Heart left ventricle (tissue), 16 donors: ENCODE data around the gene PAX5. TPM values are rescaled to one million over a fixed set of nuclear protein-coding genes. Genes with fewer than 3 reads are reported as not detected.
"Not testable (repeated sequence)": the region's sequence is repeated elsewhere in the genome, so short reads cannot be mapped to it uniquely, and the experiment has no call there.

Experiments
- ATAC-seq, 4 donors: fragments of 200-7000 bp; cut with Tn5 transposase; one replicate each; pipeline ENCODE4 v1.9.1; 2020 to 2022; ENCODE audit warnings: moderate library complexity in 4 of 4, mild to moderate bottlenecking in 3 of 4, moderate number of reproducible peaks in 1 of 4
- DNase-seq, 5 donors: peaks; one replicate each; pipeline ENCODE4 v3.0.0-alpha.2; 2020
- H3K27ac ChIP-seq, 12 donors: fragments of 200-600 bp; sonication (generic) in 4 of 12; one replicate each; pipeline versions ENCODE4 v1.5.0 to v1.8.0; 2016 to 2022; ENCODE audit warnings: mild to moderate bottlenecking in 2 of 12
- H3K27me3 ChIP-seq, 9 donors: fragments of 200-600 bp; sonication (generic) in 2 of 9; one replicate each; pipeline versions ENCODE4 v1.5.1 to v1.8.0; 2016 to 2022; ENCODE audit warnings: mild to moderate bottlenecking in 3 of 9
- H3K36me3 ChIP-seq, 9 donors: fragments of 200-600 bp; sonication (generic) in 2 of 9; one replicate each; pipeline versions ENCODE4 v1.5.0 to v1.8.0; 2018 to 2022; ENCODE audit warnings: mild to moderate bottlenecking in 2 of 9
- H3K4me1 ChIP-seq, 12 donors: fragments of 200-600 bp; sonication (generic) in 4 of 12; one replicate each; pipeline versions ENCODE4 v1.5.0 to v1.8.0; 2016 to 2022; ENCODE audit warnings: mild to moderate bottlenecking in 3 of 12
- H3K4me3 ChIP-seq, 12 donors: fragments of 200-600 bp; sonication (generic) in 4 of 12; one replicate each; pipeline versions ENCODE4 v1.5.0 to v1.8.0; 2017 to 2022; ENCODE audit warnings: mild to moderate bottlenecking in 9 of 12, moderate library complexity in 4 of 12
- H3K9me3 ChIP-seq, 12 donors: fragments of 200-600 bp; sonication (generic) in 4 of 12; one replicate each; pipeline versions ENCODE4 v1.5.0 to v1.8.0; 2016 to 2022; ENCODE audit warnings: mild to moderate bottlenecking in 1 of 12
- CTCF ChIP-seq, 12 donors: fragments of 200-600 bp; sonication (generic) in 4 of 12; IDR thresholded peaks; one replicate each; pipeline versions ENCODE4 v1.5.0 to v1.8.0; 2018 to 2022; ENCODE audit warnings: antibody characterized with exemption in 12 of 12, mild to moderate bottlenecking in 5 of 12
- POLR2A ChIP-seq, 2 donors: fragments of 450-650 bp; IDR thresholded peaks; one replicate each; pipeline ENCODE4 v1.6.1; 2017; ENCODE audit warnings: antibody characterized with exemption in 2 of 2, mild to moderate bottlenecking in 2 of 2, moderate library complexity in 2 of 2
- WGBS, 4 donors: extraction: QIAGEN DNeasy Blood & Tissue Kit in 2 of 4; methylation state at CpG; one replicate each; pipeline versions ENCODE4 v1.1.5 to v1.1.7; 2013 to 2018; 5-methylcytosine and 5-hydroxymethylcytosine counted together
- intact Hi-C, 10 donors: fragments of 100-400 bp; cut with DNase I; formaldehyde crosslinking; loops; one replicate each; pipeline versions ENCODE4 v1.11.1 to v1.14.2; 2022
- long read RNA-seq, 3 donors: library from polyadenylated mRNA; unstranded; transcript quantifications; one replicate each; pipeline ENCODE4 v2.0.0, GENCODE V29; 2020 to 2021
- polyA plus RNA-seq, 2 donors: library from polyadenylated mRNA; stranded (reverse); fragments of 200-250 nt; gene quantifications; one replicate each; pipeline ENCODE4 v1.2.3, GENCODE V29; 2013
- total RNA-seq, 9 donors: library from RNA; depleted of rRNA in 2 of 9; stranded (reverse); fragments of >200 nt in 2 of 9; fragmentation: NEBNext Ultra II Directional in 3 of 9; extraction: Animal tissue kit (Norgen Biotek cat#: 25700) in 3 of 9; gene quantifications; one replicate each; pipeline versions ENCODE4 v1.1.0 to v1.2.4, GENCODE V29; 2016 to 2023
- donor health status: ischemic (EF 13 %, LVEDD 7.1; RV severe dilation, severe dysfunction).
- donor health status: healthy with polysubstance abuse.
- donor health status: DM: no; HTN: yes; CAD: no.
- donor health status: DM: no; HTN: no; CAD: no.
- donor health status: ischemic (EF 25% LVEDD 6.9; RV normal size, moderate dysfunction).
- donor health status: ischemic (EF 25% LVEDD 5.7; RV mildly dilated, moderate dysfunction).
- donor health status: healthy.
- donor health status: DM: yes; HTN: yes; CAD: no.
- donor health status: ischemic (EF 35%, LVEDD 5.7; RV mildly dilated, moderate dysfunction).
- donor health status: nonischemic (EF 11% LVEDD 7.7; RV severe dilation, severe dysfunction).
- donor health status: DM: yes; HTN: yes; CAD: no.
- donor health status: PGD.
- donor health status: ischemic (EF 29% LVEDD 5.4; RV normal size, mild dysfunction).
- donor health status: nonischemic (EF 23%, LVEDD 6.1; RV moderate dilation, normal function).

PAX5 gene
- total RNA-seq (under 1 TPM in 3 of 9 donors, not detected in 6; 0.02 to 0.37 (median 0.14) TPM), polyA plus RNA-seq (under 1 TPM in 1 of 2 donors, not detected in 1; 0.01 TPM)
- long read RNA-seq, donor 1 = 0 reads
- long read RNA-seq, donor 2 = 0 reads
- long read RNA-seq, donor 3 = 0 reads

GRCh38 chr9:37033682-37034304, at the start of gene PAX5:
Gene PAX5 (minus strand): TSS chr9:37034268. CDS start chr9:37034031, 237 bp downstream.
- intact Hi-C loops = no loop called here
- no peak for ATAC-seq
- H3K27ac ChIP-seq = no peak within 1 kb of the TSS
- H3K9me3 ChIP-seq = no peaks in the 10 kb centered on the region
- WGBS, 4 donors = 12 to 18% (median 14%) methylated on average over 27 of the region's 27 CpGs
- TF ChIP-seq POLR2A (IDR thresholded peaks at IDR 0.05) (no peak), CTCF (IDR thresholded peaks at IDR 0.05) (no peak)
- peak within 1 kb of the TSS in 7 of 12 donors; percentile 7 to 47 (median 22) for H3K4me3 ChIP-seq
- peaks cover 8 to 63% (median 33%) of the 10 kb centered on the region in 12 donors for H3K4me1 ChIP-seq
- no peaks in the 10 kb centered on the region for H3K36me3 ChIP-seq
- H3K27me3 ChIP-seq = peaks cover 87 to 100% (median 100%) of the 10 kb centered on the region in 9 donors
- DNase-seq = no peak

- Histone ChIP-seq H3K27ac (no peak overlapping the region), H3K9me3 (no peaks in the 10 kb centered on the region), H3K36me3 (peaks cover 0 to 23% (median 21%) of the 10 kb centered on the region in 9 donors), H3K4me3 (no peak overlapping the region), H3K27me3 (no peaks in the 10 kb centered on the region), H3K4me1 (peaks cover 0 to 51% (median 15%) of the 10 kb centered on the region in 12 donors)
- DNase-seq = no peak
- ATAC-seq = no peak
- intact Hi-C loops = loop anchor here in 4 of 10 donors (5.0 to 10.0 kb wide), 3 partner anchors 34 to 59 kb away; partner anchors contain the start of gene ZCCHC7 (in 2 of the 4)
- no peak for TF ChIP-seq CTCF (IDR thresholded peaks at IDR 0.05)
- TF ChIP-seq POLR2A (IDR thresholded peaks at IDR 0.05) = no peak
Observed at GRCh38 chr9:37083654-37084053, 49.6 kb upstream of the PAX5 start.

- H3K9me3 ChIP-seq = no peaks in the 10 kb centered on the region
- intact Hi-C loops = loop anchor here in 4 of 10 donors (5.0 to 10.0 kb wide), 3 partner anchors 35 to 57 kb away; partner anchors contain the start of gene ZCCHC7 (in 2 of the 4)
- no peak overlapping the region for H3K4me3 ChIP-seq
- H3K36me3 ChIP-seq = peaks cover 0 to 10% (median 8%) of the 10 kb centered on the region in 9 donors
- WGBS, 4 donors = 73 to 76% (median 73%) methylated on average over 4 of the region's 4 CpGs
- TF ChIP-seq POLR2A (IDR thresholded peaks at IDR 0.05) = no peak
- no peak for TF ChIP-seq CTCF (IDR thresholded peaks at IDR 0.05)
- ATAC-seq (no peak), DNase-seq (no peak)
- H3K27me3 ChIP-seq = no peaks in the 10 kb centered on the region
- peaks cover 0 to 51% (median 15%) of the 10 kb centered on the region in 12 donors for H3K4me1 ChIP-seq
- no peak overlapping the region for H3K27ac ChIP-seq
Observed at GRCh38 chr9:37082214-37082765, 48.2 kb upstream of the PAX5 start.

- H3K9me3 ChIP-seq, DNase-seq, H3K27ac ChIP-seq, H3K27me3 ChIP-seq, H3K36me3 ChIP-seq, ATAC-seq: not testable (repeated sequence)
- intact Hi-C loops = loop anchor here in 4 of 10 donors (5.0 to 10.0 kb wide), 3 partner anchors 36 to 57 kb away; partner anchors contain the start of gene ZCCHC7 (in 2 of the 4)
- Histone ChIP-seq H3K4me3 (peak overlapping the region in 1 of 12 donors; percentile 79), H3K4me1 (peaks cover 0 to 51% (median 15%) of the 10 kb centered on the region in 12 donors)
- WGBS, 4 donors = 97 to 99% (median 98%) methylated on average over 20 of the region's 20 CpGs
Observed at GRCh38 chr9:37081507-37081906, 47.4 kb upstream of the PAX5 start.

GRCh38 chr9:37080165-37080628, 46.1 kb upstream of the PAX5 start:
- peak overlapping the region; percentile 31 to 92 (median 84) for H3K27ac ChIP-seq
- not testable (repeated sequence) for H3K36me3 ChIP-seq, H3K27me3 ChIP-seq, H3K9me3 ChIP-seq
- peaks cover 0 to 49% (median 15%) of the 10 kb centered on the region in 12 donors for H3K4me1 ChIP-seq
- WGBS, 4 donors = 1 to 2% (median 2%) methylated on average over 18 to 32 of the region's 32 CpGs
- DNase-seq (peak in 3 of 5 donors; percentile 19 to 46 (median 33)), ATAC-seq (peak in 3 of 4 donors; percentile 25 to 63 (median 56))
- peak overlapping the region; percentile 64 to 98 (median 86) for H3K4me3 ChIP-seq
- intact Hi-C loops = loop anchor here in 4 of 10 donors (5.0 to 10.0 kb wide), 3 partner anchors 37 to 55 kb away; partner anchors contain the start of gene ZCCHC7 (in 2 of the 4)
